ENCODE data around the gene FMNL2.

Gene FMNL2

DNA sequence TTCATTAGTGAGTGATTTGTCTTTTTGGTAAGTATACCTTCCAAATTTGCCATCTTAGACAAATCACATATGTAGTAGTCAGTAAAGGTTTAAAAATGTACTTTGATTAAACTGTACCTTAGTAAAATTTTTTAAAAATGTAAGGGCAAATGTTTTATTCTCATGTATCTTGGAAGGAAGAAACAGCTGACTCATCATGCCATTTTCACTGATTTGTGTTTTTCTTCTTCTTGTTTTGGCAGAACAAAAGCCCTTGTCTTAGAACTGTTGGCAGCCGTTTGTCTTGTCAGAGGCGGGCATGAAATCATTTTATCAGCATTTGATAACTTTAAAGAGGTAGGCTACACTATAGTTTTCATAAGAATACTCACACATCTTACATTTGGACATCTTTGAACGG lies 245.7 kb downstream of the FMNL2 start:
- H3K4me3 Mint-ChIP-seq: no peak overlapping the region
- no peak for DNase-seq (ENCODE audit: low spot score)
- no peak overlapping the region for H3K27ac Mint-ChIP-seq
- H3K36me3 Mint-ChIP-seq (ENCODE audit: low read depth): no peaks in the 10 kb centered on the region
- no peaks in the 10 kb centered on the region for H3K9me3 Mint-ChIP-seq
- H3K27me3 Mint-ChIP-seq (ENCODE audit: low read depth): no peaks in the 10 kb centered on the region
- no peaks in the 10 kb centered on the region for H3K4me1 Mint-ChIP-seq (ENCODE audit: low read depth)

DNA sequence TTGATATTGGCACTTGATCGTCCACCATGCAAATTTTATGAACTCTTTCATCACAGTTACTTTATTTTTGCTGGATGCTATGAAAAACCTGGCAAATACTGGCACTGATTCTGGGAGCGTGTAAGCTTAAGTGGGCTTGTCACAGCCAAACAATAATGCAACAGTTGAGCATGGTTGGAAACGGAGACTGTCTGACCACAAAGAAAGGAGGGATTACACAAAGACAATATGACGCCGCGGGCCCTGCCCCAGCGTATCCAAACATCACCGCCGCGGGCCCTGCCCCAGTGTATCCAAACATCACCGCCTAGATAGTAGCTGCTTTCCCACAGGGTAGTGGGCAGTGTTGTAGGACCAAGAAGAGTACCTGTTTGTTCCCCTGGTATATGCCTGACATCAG lies 246.4 kb downstream of the FMNL2 start:
- Mint-ChIP-seq H3K27ac (no peak overlapping the region), H3K9me3 (no peaks in the 10 kb centered on the region), H3K4me1 (ENCODE audit: low read depth) (no peaks in the 10 kb centered on the region), H3K27me3 (ENCODE audit: low read depth) (no peaks in the 10 kb centered on the region), H3K36me3 (ENCODE audit: low read depth) (no peaks in the 10 kb centered on the region), H3K4me3 (no peak overlapping the region)
- DNase-seq (ENCODE audit: low spot score): no peak

- Mint-ChIP-seq H3K27me3 (ENCODE audit: low read depth) (no peaks in the 10 kb centered on the region), H3K9me3 (no peaks in the 10 kb centered on the region), H3K36me3 (ENCODE audit: low read depth) (no peaks in the 10 kb centered on the region), H3K4me1 (ENCODE audit: low read depth) (no peaks in the 10 kb centered on the region), H3K4me3 (no peak overlapping the region), H3K27ac (no peak overlapping the region)
- no peak for DNase-seq (ENCODE audit: low spot score)
Measured at GRCh38 chr2:152582081-152582480, 247.1 kb downstream of the FMNL2 start.

DNA sequence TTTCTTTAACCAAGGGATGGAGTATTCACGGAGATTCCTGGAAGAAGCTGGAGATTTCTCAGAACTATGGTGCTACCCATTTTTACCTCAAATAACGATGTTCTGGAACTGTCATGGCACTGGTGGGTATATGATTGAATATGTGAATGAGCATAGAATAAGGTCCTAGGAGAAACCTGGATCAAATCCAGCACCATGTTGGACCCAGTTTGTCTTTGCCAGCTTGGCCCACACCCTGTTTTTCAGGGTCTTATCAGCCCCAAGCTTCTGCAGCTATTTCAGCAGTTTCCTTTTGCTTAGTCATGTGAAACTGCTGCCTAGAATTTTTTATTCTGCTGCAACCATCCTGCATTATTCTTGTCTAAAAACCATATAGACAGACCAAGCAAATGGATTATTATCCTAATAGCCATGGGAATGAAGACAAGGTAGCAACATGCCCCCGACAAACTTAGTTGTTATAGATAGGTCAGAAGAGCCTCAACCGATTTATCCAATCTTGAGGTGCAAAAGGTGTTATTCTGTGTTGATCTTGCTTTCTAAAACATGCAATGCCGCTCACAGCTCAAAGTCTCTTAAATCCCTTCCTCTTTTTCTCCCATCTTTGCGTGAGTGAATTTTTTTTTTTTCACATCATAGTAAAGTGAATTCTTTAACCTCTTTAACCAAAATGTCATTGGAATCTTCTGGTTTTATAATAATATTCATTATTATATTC lies 248.7 kb downstream of the FMNL2 start:
- Mint-ChIP-seq H3K4me3 (no peak overlapping the region), H3K9me3 (no peaks in the 10 kb centered on the region), H3K36me3 (ENCODE audit: low read depth) (no peaks in the 10 kb centered on the region), H3K27ac (no peak overlapping the region), H3K4me1 (ENCODE audit: low read depth) (no peaks in the 10 kb centered on the region), H3K27me3 (ENCODE audit: low read depth) (no peaks in the 10 kb centered on the region)
- DNase-seq (ENCODE audit: low spot score): no peak

DNA sequence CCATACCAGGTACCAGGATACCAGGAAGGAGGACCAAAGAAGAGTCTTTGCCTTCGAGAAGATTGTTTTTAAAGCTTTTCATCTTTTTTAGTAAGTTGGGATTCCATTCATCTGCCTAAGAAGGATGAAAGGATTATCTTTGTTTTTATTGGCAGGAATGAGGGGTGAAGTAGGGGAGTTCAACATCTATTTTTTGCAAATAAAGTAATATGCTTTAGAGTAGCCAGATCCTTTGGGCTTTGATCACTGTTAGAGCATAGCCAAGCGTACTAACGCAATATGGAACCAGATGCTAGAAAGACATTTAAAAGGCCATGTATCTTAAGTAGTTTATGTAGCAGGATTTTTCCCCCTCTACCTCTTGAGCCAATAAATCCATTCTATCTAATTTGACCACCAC lies 249.3 kb downstream of the FMNL2 start:
- H3K27me3 Mint-ChIP-seq (ENCODE audit: low read depth): no peaks in the 10 kb centered on the region
- H3K4me3 Mint-ChIP-seq: no peak overlapping the region
- no peaks in the 10 kb centered on the region for H3K36me3 Mint-ChIP-seq (ENCODE audit: low read depth)
- DNase-seq (ENCODE audit: low spot score): no peak
- H3K4me1 Mint-ChIP-seq (ENCODE audit: low read depth): no peaks in the 10 kb centered on the region
- H3K27ac Mint-ChIP-seq: no peak overlapping the region
- no peaks in the 10 kb centered on the region for H3K9me3 Mint-ChIP-seq

GRCh38 chr2:152585830-152586484 lies 251.0 kb downstream of the FMNL2 start:
- Mint-ChIP-seq H3K27ac (no peak overlapping the region), H3K4me3 (no peak overlapping the region), H3K4me1 (ENCODE audit: low read depth) (no peaks in the 10 kb centered on the region), H3K36me3 (ENCODE audit: low read depth) (no peaks in the 10 kb centered on the region), H3K9me3 (no peaks in the 10 kb centered on the region), H3K27me3 (ENCODE audit: low read depth) (no peaks in the 10 kb centered on the region)
- DNase-seq (ENCODE audit: low spot score): peak; percentile 9

GRCh38 chr2:152587187-152587947 lies 252.4 kb downstream of the FMNL2 start:
- DNase-seq (ENCODE audit: low spot score): no peak
- Mint-ChIP-seq H3K9me3 (no peaks in the 10 kb centered on the region), H3K4me1 (ENCODE audit: low read depth) (no peaks in the 10 kb centered on the region), H3K4me3 (no peak overlapping the region), H3K36me3 (ENCODE audit: low read depth) (no peaks in the 10 kb centered on the region), H3K27me3 (ENCODE audit: low read depth) (no peaks in the 10 kb centered on the region), H3K27ac (no peak overlapping the region)

DNA sequence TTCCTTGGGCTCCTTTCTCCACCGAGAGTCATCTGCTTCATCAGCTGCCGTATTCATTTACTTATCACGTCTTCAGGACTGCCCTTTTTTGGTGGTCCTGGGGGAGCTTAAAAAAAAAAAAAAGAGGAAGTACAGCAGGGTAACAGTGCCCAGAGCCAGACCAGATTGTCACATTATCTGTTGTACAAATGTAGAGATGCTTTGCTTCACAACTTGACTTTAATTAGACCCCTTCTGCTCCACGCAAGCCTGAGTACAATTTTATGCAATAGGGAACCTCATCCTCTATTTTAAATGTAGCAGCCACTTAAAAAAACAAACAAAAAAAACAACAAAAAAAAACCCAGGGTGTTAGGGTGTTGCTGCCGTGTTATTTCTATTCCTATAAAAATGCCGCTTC lies 254.0 kb downstream of the FMNL2 start:
- Mint-ChIP-seq H3K36me3 (ENCODE audit: low read depth) (no peaks in the 10 kb centered on the region), H3K4me1 (ENCODE audit: low read depth) (peaks cover 2% of the 10 kb centered on the region), H3K4me3 (no peak overlapping the region), H3K27me3 (ENCODE audit: low read depth) (no peaks in the 10 kb centered on the region), H3K27ac (no peak overlapping the region), H3K9me3 (no peaks in the 10 kb centered on the region)
- no peak for DNase-seq (ENCODE audit: low spot score)

DNA sequence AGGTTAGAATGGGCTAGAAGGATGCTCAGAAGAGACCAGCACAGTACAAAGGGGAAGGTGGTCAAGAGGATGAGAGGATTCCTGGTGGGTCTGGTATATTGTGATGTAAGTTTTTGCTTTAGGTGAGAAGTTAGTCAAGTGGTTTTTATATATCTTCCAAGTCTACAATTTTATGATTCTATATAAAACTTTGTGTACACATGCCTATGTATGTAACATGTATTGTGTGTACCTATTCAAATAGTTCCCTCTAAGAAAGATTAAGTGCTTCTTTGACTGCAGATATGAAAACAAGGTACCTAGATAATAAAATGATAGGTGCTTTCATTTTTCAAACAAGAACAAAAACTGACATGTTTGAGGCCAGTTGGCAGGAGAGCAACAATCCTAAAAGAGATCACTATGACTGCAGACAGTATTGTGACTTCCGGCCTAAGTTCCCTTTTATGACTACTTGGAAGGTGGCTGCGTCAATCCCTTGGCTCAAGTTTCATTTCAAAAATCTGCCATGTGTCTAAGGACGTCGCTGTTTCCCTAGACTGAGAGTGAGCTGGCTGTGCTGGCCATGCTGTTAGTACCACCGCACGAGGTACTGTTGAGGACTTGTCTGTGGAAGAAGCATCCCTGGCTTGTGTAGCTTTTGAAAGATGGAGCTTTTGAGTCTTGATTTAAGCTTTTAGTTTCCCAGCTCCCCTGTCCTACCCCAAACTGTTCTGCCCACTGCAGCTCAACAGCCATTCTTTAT lies 259.2 kb downstream of the FMNL2 start:
- Mint-ChIP-seq H3K27ac (no peak overlapping the region), H3K9me3 (no peaks in the 10 kb centered on the region)
- peak; percentile 10 for DNase-seq (ENCODE audit: low spot score)

DNA sequence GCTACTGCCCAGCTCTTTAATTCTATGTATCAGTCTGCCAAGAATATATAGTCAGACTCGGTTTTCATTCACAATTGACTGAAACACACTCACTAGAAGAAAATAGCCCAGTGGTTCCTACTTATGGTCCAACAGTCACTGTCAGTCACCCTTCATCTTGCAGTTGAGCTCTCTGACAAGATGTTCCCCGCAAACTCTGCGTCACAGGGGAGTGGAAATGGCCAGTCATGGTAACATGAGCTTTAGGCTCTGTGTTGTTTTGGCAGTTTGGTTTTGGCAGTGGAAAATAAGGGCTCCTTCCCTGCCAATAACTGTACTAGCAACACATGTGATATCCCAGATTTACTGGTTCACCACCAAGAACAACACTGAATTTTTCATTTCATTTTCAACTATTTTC lies 259.8 kb downstream of the FMNL2 start:
- Mint-ChIP-seq H3K9me3 (no peaks in the 10 kb centered on the region), H3K27me3 (ENCODE audit: low read depth) (no peaks in the 10 kb centered on the region), H3K4me1 (ENCODE audit: low read depth) (peaks cover 10% of the 10 kb centered on the region), H3K27ac (no peak overlapping the region), H3K36me3 (ENCODE audit: low read depth) (no peaks in the 10 kb centered on the region), H3K4me3 (no peak overlapping the region)
- no peak for DNase-seq (ENCODE audit: low spot score)

More for the DNA sequence above, 259.2 kb downstream of the FMNL2 start:
- Mint-ChIP-seq H3K4me1 (ENCODE audit: low read depth) (peaks cover 10% of the 10 kb centered on the region), H3K27me3 (ENCODE audit: low read depth) (no peaks in the 10 kb centered on the region), H3K4me3 (no peak overlapping the region), H3K36me3 (ENCODE audit: low read depth) (no peaks in the 10 kb centered on the region)

- Mint-ChIP-seq H3K27me3 (ENCODE audit: low read depth) (no peaks in the 10 kb centered on the region), H3K27ac (no peak overlapping the region), H3K9me3 (no peaks in the 10 kb centered on the region), H3K4me1 (ENCODE audit: low read depth) (peaks cover 11% of the 10 kb centered on the region), H3K4me3 (no peak overlapping the region), H3K36me3 (ENCODE audit: low read depth) (no peaks in the 10 kb centered on the region)
- DNase-seq (ENCODE audit: low spot score): no peak
Measured at GRCh38 chr2:152598975-152599759, 264.2 kb downstream of the FMNL2 start.

DNA sequence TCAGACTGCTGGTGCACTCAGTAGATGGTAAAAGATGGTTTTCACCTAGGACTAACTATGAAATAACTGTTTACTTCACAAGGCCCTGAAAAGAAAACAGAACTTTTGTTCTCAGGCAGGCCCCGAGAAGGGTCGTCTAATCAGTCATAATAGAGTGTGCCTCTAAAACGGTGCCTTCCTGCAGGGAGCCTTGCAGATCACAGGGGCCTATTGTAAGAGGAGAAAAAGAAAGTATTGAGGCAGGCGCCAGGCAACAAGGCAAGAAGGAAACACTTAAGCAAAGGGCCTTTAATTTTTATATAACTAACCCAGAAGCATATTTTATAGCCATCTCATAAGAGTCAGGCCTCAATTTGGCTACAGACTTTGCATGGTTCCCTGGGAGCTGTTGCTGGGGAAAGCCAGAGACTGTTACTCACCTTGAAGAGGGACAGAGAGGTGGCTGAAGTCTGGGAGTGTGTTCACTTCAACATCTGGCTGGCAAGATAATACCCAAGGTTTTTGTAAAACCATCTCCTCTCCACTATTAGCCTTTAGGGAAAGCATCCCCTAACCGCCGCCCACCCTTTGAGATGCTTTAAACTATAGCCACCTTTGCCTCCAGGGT lies 265.2 kb downstream of the FMNL2 start:
- Mint-ChIP-seq H3K9me3 (no peaks in the 10 kb centered on the region), H3K27me3 (ENCODE audit: low read depth) (no peaks in the 10 kb centered on the region), H3K27ac (no peak overlapping the region), H3K4me3 (no peak overlapping the region), H3K4me1 (ENCODE audit: low read depth) (peaks cover 5% of the 10 kb centered on the region), H3K36me3 (ENCODE audit: low read depth) (no peaks in the 10 kb centered on the region)
- DNase-seq (ENCODE audit: low spot score): no peak

GRCh38 chr2:152600697-152601096 lies 265.7 kb downstream of the FMNL2 start:
- H3K4me3 Mint-ChIP-seq: no peak overlapping the region
- DNase-seq (ENCODE audit: low spot score): no peak
- H3K36me3 Mint-ChIP-seq (ENCODE audit: low read depth): no peaks in the 10 kb centered on the region
- H3K9me3 Mint-ChIP-seq: no peaks in the 10 kb centered on the region
- no peak overlapping the region for H3K27ac Mint-ChIP-seq
- peaks cover 5% of the 10 kb centered on the region for H3K4me1 Mint-ChIP-seq (ENCODE audit: low read depth)
- no peaks in the 10 kb centered on the region for H3K27me3 Mint-ChIP-seq (ENCODE audit: low read depth)

All from T-helper 2 cell treated with Interferon-gamma antibody and Interleukin-4, amounts not matched to agents 5 μg/mL and 100 μg/mL, for 36 hours (primary cell).